ENCODE data around the gene KCTD19. TPM values are rescaled to one million over a fixed set of nuclear protein-coding genes. Genes with fewer than 3 reads are reported as not detected.

The KCTD19 gene
- total and polyA plus RNA-seq, 2 donors (not counting 1 experiment from before 2014, with no cell fraction given) = 0.52 TPM; not detected in 1

GRCh38 chr16:67277999-67278772 is 48.4 kb downstream of the KCTD19 start:
- peak overlapping the region; percentile 94 for H3K4me2 ChIP-seq (replicated peaks; ENCODE audit: low read depth, low read length, poor library complexity, severe bottlenecking)
- H3K27ac ChIP-seq (ENCODE audit: low read length in 2 of 2) = peak overlapping the region in 1 of 2 donors; percentile 28
- WGBS (ENCODE audit: insufficient coverage) = 73% methylated on average over 13 of the region's 13 CpGs
- peak overlapping the region; percentile 72 for H3K9ac ChIP-seq (ENCODE audit: low read length)
- ATAC-seq (ENCODE audit: low read depth) (no peak), DNase-seq (peak; percentile 25)
- H3K4me3 Mint-ChIP-seq = peak overlapping the region; percentile 85
- H3K9me3 Mint-ChIP-seq (ENCODE audit: insufficient read depth) = no peaks in the 10 kb centered on the region
- peak overlapping the region in 4 of 5 experiments; percentile 51 to 72 (median 58) for H3K4me3 ChIP-seq (ENCODE audit: control extremely low read depth in 1 of 5, extremely low read depth in 1 of 5, insufficient read depth in 1 of 5, low read depth in 2 of 5, low read length in 4 of 5)
- TF ChIP-seq EZH2 (IDR thresholded peaks at IDR 0.05; ENCODE audit: borderline replicate concordance, insufficient read depth, low read depth, low read length, poor library complexity, severe bottlenecking) (no peak), CTCF (IDR thresholded peaks at IDR 0.05) (no peak)
- intact Hi-C loops (cut with micrococcal nuclease) = loop anchor here (2.0 kb wide), 1 partner anchor 31 kb away; the partner anchor contains the start of gene FHOD1
- H3K27ac Mint-ChIP-seq = peak overlapping the region; percentile 56
- ChIA-PET CTCF (interaction anchor here (0.8 to 1.3 kb wide), 5 partner anchors 9 to 51 kb away, joined by 3 read pairs; partner anchors contain the start of genes FHOD1 and TMEM208), POLR2A (interaction anchor here (0.6 kb wide), 2 partner anchors 48 to 586 kb away, joined by 5 to 6 read pairs; no protein-coding TSS in a partner anchor)
- no peaks in the 10 kb centered on the region for H3K9me3 ChIP-seq (ENCODE audit: control extremely low read depth in 1 of 3, control insufficient read depth in 2 of 3, insufficient read depth in 1 of 3, low read length in 2 of 3)
- H3K4me1 ChIP-seq (ENCODE audit: control insufficient read depth in 2 of 2, insufficient read depth in 2 of 2, low read length in 2 of 2) = peaks cover 7 to 11% of the 10 kb centered on the region in 2 donors
- H3K79me2 ChIP-seq (ENCODE audit: control insufficient read depth, insufficient read depth, low read length) = peaks cover 3% of the 10 kb centered on the region
- no peaks in the 10 kb centered on the region for H3K36me3 ChIP-seq (replicated peaks in 1 of 2; ENCODE audit: control extremely low read depth in 1 of 2, control insufficient read depth in 1 of 2, extremely low read depth in 1 of 2, insufficient read depth in 2 of 2, low read length in 1 of 2)
- no peaks in the 10 kb centered on the region for H3K27me3 ChIP-seq (replicated peaks in 1 of 4; ENCODE audit: control extremely low read depth in 1 of 4, control insufficient read depth in 3 of 4, insufficient read depth in 4 of 4, low read length in 3 of 4)
- H3K27me3 Mint-ChIP-seq = no peaks in the 10 kb centered on the region
- no peaks in the 10 kb centered on the region for H4K20me1 ChIP-seq (ENCODE audit: control insufficient read depth, insufficient read depth, low read length, poor library complexity, severe bottlenecking)
- peaks cover 6% of the 10 kb centered on the region for H3K4me1 Mint-ChIP-seq
- H2AFZ ChIP-seq (ENCODE audit: insufficient read depth, low read depth, low read length, poor library complexity, severe bottlenecking) = peak overlapping the region; percentile 91

Measured in B cell (primary cell).